Suprapubic skin (tissue), 4 donors: ENCODE measurements around the gene CHTF18. TPM values are rescaled to one million over a fixed set of nuclear protein-coding genes. Genes with fewer than 3 reads are reported as not detected.

Source experiments
- DNase-seq, 2 donors: peaks; one replicate each; pipeline ENCODE4 v3.0.0-alpha.2; 2019; ENCODE audit warnings: low spot score in 2 of 2
- H3K27ac ChIP-seq: fragments of 200-600 bp; sonication (generic); one replicate; pipeline ENCODE4 v1.5.1; 2019
- H3K27me3 ChIP-seq: fragments of 200-600 bp; sonication (generic); one replicate; pipeline ENCODE4 v1.5.1; 2019
- H3K36me3 ChIP-seq: fragments of 200-600 bp; sonication (generic); one replicate; pipeline ENCODE4 v1.5.1; 2019
- H3K4me1 ChIP-seq: fragments of 200-600 bp; sonication (generic); one replicate; pipeline ENCODE4 v1.5.1; 2019
- H3K4me3 ChIP-seq: fragments of 200-600 bp; sonication (generic); one replicate; pipeline ENCODE4 v1.5.1; 2019; ENCODE audit warnings: mild to moderate bottlenecking
- H3K9me3 ChIP-seq: fragments of 200-600 bp; sonication (generic); one replicate; pipeline ENCODE4 v1.5.1; 2019
- EP300 ChIP-seq: sonication (generic); formaldehyde crosslinking; IDR thresholded peaks from one replicate; pipeline ENCODE4 v1.6.1; 2017; ENCODE audit warnings: antibody characterized with exemption
- POLR2A ChIP-seq, 2 donors: fragments of 450-650 bp; IDR thresholded peaks; one replicate each; pipeline ENCODE4 v1.6.1; 2017; ENCODE audit warnings: antibody characterized with exemption in 2 of 2, mild to moderate bottlenecking in 2 of 2, moderate library complexity in 2 of 2
- POLR2AphosphoS5 ChIP-seq, 3 donors: sonication (generic); formaldehyde crosslinking; IDR thresholded peaks; one replicate each; pipeline ENCODE4 v1.6.1; 2017; ENCODE audit warnings: antibody characterized with exemption in 3 of 3
- WGBS: methylation state at CpG from one replicate; pipeline ENCODE4 v1.1.5; 2018; 5-methylcytosine and 5-hydroxymethylcytosine counted together
- total RNA-seq, 4 donors: library from RNA; depleted of rRNA; stranded (reverse); fragments of >200 nt; gene quantifications; one replicate each; pipeline ENCODE4 v1.1.0, GENCODE V29; 2016
- TF ChIP-seq, protein P1 (sequence below), 2 donors: fragments of 200-600 bp in 1 of 2; fragments of 450-650 bp in 1 of 2; sonication (generic) in 1 of 2; IDR thresholded peaks; one replicate each; pipeline ENCODE4 v1.5.1; 2016 to 2019; ENCODE audit warnings: antibody characterized with exemption in 2 of 2, mild to moderate bottlenecking in 1 of 2, moderate library complexity in 1 of 2

CHTF18 gene
- total RNA-seq, 4 donors from 2014 or later, result 12.6 to 22.3 (median 17.3) TPM

- TF ChIP-seq, protein P1, sequence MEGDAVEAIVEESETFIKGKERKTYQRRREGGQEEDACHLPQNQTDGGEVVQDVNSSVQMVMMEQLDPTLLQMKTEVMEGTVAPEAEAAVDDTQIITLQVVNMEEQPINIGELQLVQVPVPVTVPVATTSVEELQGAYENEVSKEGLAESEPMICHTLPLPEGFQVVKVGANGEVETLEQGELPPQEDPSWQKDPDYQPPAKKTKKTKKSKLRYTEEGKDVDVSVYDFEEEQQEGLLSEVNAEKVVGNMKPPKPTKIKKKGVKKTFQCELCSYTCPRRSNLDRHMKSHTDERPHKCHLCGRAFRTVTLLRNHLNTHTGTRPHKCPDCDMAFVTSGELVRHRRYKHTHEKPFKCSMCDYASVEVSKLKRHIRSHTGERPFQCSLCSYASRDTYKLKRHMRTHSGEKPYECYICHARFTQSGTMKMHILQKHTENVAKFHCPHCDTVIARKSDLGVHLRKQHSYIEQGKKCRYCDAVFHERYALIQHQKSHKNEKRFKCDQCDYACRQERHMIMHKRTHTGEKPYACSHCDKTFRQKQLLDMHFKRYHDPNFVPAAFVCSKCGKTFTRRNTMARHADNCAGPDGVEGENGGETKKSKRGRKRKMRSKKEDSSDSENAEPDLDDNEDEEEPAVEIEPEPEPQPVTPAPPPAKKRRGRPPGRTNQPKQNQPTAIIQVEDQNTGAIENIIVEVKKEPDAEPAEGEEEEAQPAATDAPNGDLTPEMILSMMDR (IDR thresholded peaks at IDR 0.05), result no peak
- TF ChIP-seq POLR2A (IDR thresholded peaks at IDR 0.05), result no peak
- TF ChIP-seq POLR2AphosphoS5 (IDR thresholded peaks at IDR 0.05), result no peak
- TF ChIP-seq EP300, result no peak
- no peak for DNase-seq
- no peaks in the 10 kb centered on the region for H3K36me3 ChIP-seq
- H3K4me3 ChIP-seq, result no peak overlapping the region
- H3K9me3 ChIP-seq, result no peaks in the 10 kb centered on the region
- peaks cover 52% of the 10 kb centered on the region for H3K27me3 ChIP-seq
- WGBS, result 33% methylated on average over 4 of the region's 21 CpGs
- peaks cover 6% of the 10 kb centered on the region for H3K4me1 ChIP-seq
- no peak overlapping the region for H3K27ac ChIP-seq
Observed at GRCh38 chr16:768428-768827, 20.0 kb upstream of the CHTF18 start.

GRCh38 chr16:769184-769784 lies 19.1 kb upstream of the CHTF18 start:
- Histone ChIP-seq H3K9me3 (no peaks in the 10 kb centered on the region), H3K4me3 (no peak overlapping the region), H3K36me3 (no peaks in the 10 kb centered on the region), H3K4me1 (peaks cover 6% of the 10 kb centered on the region), H3K27ac (no peak overlapping the region), H3K27me3 (peaks cover 46% of the 10 kb centered on the region)
- no peak for DNase-seq
- TF ChIP-seq POLR2A (IDR thresholded peaks at IDR 0.05) (no peak), EP300 (no peak), POLR2AphosphoS5 (IDR thresholded peaks at IDR 0.05) (no peak)
- TF ChIP-seq, protein P1 (IDR thresholded peaks at IDR 0.05), result no peak
- 74% methylated on average over 3 of the region's 20 CpGs for WGBS

- Histone ChIP-seq H3K27me3 (peaks cover 46% of the 10 kb centered on the region), H3K27ac (no peak overlapping the region), H3K36me3 (no peaks in the 10 kb centered on the region), H3K9me3 (no peaks in the 10 kb centered on the region), H3K4me3 (no peak overlapping the region), H3K4me1 (peaks cover 6% of the 10 kb centered on the region)
- TF ChIP-seq POLR2A (IDR thresholded peaks at IDR 0.05) (no peak), EP300 (no peak), POLR2AphosphoS5 (IDR thresholded peaks at IDR 0.05) (no peak)
- TF ChIP-seq, protein P1 (IDR thresholded peaks at IDR 0.05), result no peak
- DNase-seq, result no peak
- 64% methylated on average over 13 of the region's 19 CpGs for WGBS
Observed at GRCh38 chr16:769934-770333, 18.5 kb upstream of the CHTF18 start.

DNA sequence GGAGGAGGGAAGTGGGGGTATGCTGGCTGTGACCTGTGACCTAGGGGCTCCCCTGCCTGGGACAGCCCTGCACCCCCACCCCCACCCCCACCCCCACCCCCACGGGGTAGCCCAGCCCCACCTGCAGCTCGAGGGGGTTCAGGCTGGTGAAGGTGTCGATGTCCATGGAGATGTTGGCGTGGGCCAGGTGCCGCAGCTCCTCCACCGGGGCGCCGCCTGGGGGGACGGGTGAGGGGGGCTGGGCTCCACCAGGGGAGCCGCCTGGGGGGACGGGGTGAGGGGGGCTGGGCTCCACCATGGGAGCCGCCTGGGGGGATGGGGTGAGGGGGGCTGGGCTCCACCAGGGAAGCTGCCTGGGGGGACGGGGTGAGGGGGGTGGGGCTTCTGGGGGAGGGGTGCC lies 18.0 kb upstream of the CHTF18 start:
- H3K4me1 ChIP-seq, result peaks cover 6% of the 10 kb centered on the region
- no peak overlapping the region for H3K27ac ChIP-seq
- no peaks in the 10 kb centered on the region for H3K36me3 ChIP-seq
- TF ChIP-seq POLR2A (IDR thresholded peaks at IDR 0.05) (no peak), EP300 (no peak), POLR2AphosphoS5 (IDR thresholded peaks at IDR 0.05) (no peak)
- TF ChIP-seq, protein P1 (IDR thresholded peaks at IDR 0.05), result no peak
- no peak overlapping the region for H3K4me3 ChIP-seq
- WGBS, result 40% methylated on average over 1 of the region's 13 CpGs
- peaks cover 46% of the 10 kb centered on the region for H3K27me3 ChIP-seq
- DNase-seq, result no peak
- no peaks in the 10 kb centered on the region for H3K9me3 ChIP-seq

DNA sequence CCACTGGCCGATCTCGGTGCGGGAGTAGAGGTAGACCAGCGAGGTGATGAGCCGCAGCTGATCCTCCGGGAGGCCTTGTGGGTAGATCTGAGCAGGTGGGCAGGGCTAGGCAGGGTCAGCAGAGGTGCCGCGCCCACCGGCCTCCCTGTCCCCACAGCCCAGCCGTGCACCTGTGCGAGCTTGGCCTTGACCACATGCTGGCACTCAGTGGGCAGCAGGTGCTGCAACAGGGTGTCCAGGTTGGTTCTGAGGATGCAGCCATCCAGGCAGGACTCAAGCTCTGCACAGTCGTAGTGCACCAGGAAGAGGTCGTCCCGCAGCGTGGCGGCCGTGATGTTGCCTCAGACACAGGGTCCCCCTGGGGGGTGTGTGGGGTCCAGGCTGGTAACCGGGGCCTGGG lies 15.5 kb upstream of the CHTF18 start:
- Histone ChIP-seq H3K27ac (no peak overlapping the region), H3K4me3 (no peak overlapping the region), H3K4me1 (peaks cover 6% of the 10 kb centered on the region), H3K27me3 (peaks cover 57% of the 10 kb centered on the region), H3K36me3 (no peaks in the 10 kb centered on the region), H3K9me3 (no peaks in the 10 kb centered on the region)
- WGBS, result 93% methylated on average over 11 of the region's 18 CpGs
- DNase-seq, result no peak
- TF ChIP-seq EP300 (no peak), POLR2AphosphoS5 (IDR thresholded peaks at IDR 0.05) (no peak), POLR2A (IDR thresholded peaks at IDR 0.05) (no peak)
- TF ChIP-seq, protein P1 (IDR thresholded peaks at IDR 0.05), result no peak
